Pancreas (tissue), 10 donors: ENCODE data around the gene TTC4. TPM values are rescaled to one million over a fixed set of nuclear protein-coding genes. Genes with fewer than 3 reads are reported as not detected.
A peak's percentile ranks its signal among the peaks of the same experiment; 100 is the strongest.

ENCODE experiments used
- ATAC-seq, 4 donors: fragments of 200-7000 bp; cut with Tn5 transposase; one replicate each; pipeline versions ENCODE4 v1.8.0 to v1.9.1; 2020; ENCODE audit warnings: mild to moderate bottlenecking in 4 of 4, moderate library complexity in 4 of 4
- DNase-seq, 6 donors: peaks; one replicate each; pipeline ENCODE4 v3.0.0-alpha.2; 2020
- FAIRE-seq: peaks from 2 replicates; lab custom pipeline; 2012; peaks lifted over from hg19 to GRCh38; lab: Jason Lieb, UNC
- H3K27ac ChIP-seq, 4 donors: fragments of 200-600 bp; sonication (generic); 1 replicate in 3 of 4; 2 replicates in 1 of 4; pipeline versions ENCODE4 v1.5.0 to v1.8.0; 2020
- H3K27me3 ChIP-seq, 4 donors: fragments of 200-600 bp; one replicate each; pipeline ENCODE4 v1.8.0; 2021
- H3K36me3 ChIP-seq, 3 donors: fragments of 200-600 bp; sonication (generic) in 1 of 3; one replicate each; pipeline versions ENCODE4 v1.5.0 to v1.8.0; 2020 to 2021
- H3K4me1 ChIP-seq, 3 donors: fragments of 200-600 bp; one replicate each; pipeline ENCODE4 v1.8.0; 2021
- H3K4me3 ChIP-seq, 4 donors: fragments of 200-600 bp; sonication (generic) in 2 of 4; one replicate each; pipeline versions ENCODE4 v1.5.0 to v1.8.0; 2020 to 2021
- H3K9me3 ChIP-seq, 4 donors: fragments of 200-600 bp; one replicate each; pipeline ENCODE4 v1.8.0; 2021
- CTCF ChIP-seq, 4 donors: fragments of 200-600 bp; sonication (generic) in 3 of 4; IDR thresholded peaks; one replicate each; pipeline versions ENCODE4 v1.5.0 to v1.8.0; 2021; ENCODE audit warnings: antibody characterized with exemption in 4 of 4
- whole genome bisulfite sequencing, 2 donors: extraction: QIAGEN DNeasy Blood & Tissue Kit; methylation state at CpG; one replicate each; pipeline ENCODE4 v1.1.7; 2013; 5-methylcytosine and 5-hydroxymethylcytosine counted together
- intact Hi-C, 3 donors: fragments of 100-400 bp; cut with DNase I; formaldehyde crosslinking; loops; one replicate each; pipeline versions ENCODE4 v1.11.1 to v1.14.2; 2022
- polyA plus RNA-seq, 2 donors: library from polyadenylated mRNA; stranded (reverse); fragments of 200-250 nt; gene quantifications; one replicate each; pipeline ENCODE4 v1.2.3, GENCODE V29; 2013
- total RNA-seq, 6 donors: library from RNA; stranded (reverse); fragmentation: NEBNext Ultra II Directional in 4 of 6; extraction: Animal tissue kit (Norgen Biotek cat#: 25700) in 4 of 6; gene quantifications; one replicate each; pipeline versions ENCODE4 v1.2.1 to v1.2.4, GENCODE V29; 2021 to 2023
- donor health status: healthy with polysubstance abuse.
- donor health status: DM: no; HTN: no; CAD: no; lungs with moderate emphysema.
- donor health status: DM: no; HTN: no; CAD: no.
- donor health status: control.
- donor health status: control.
- donor health status: Bipolar disorder and iron deficiency.
- donor health status: DM: yes; HTN: yes; CAD: no.
- donor health status: DM: no; HTN: no; CAD: no.
- donor health status: DM: no; HTN: no; CAD: no.
- donor health status: DM: yes; HTN: yes; CAD: no.

The TTC4 gene
- total and polyA plus RNA-seq, 8 donors = 4.5 to 14.4 (median 7.3) TPM

GRCh38 chr1:54777431-54777830, 61.8 kb downstream of the TTC4 start:
- 59 to 61% methylated on average over 4 of the region's 4 CpGs for WGBS, 2 donors
- Histone ChIP-seq H3K27ac (no peak overlapping the region), H3K4me3 (no peak overlapping the region), H3K9me3 (no peaks in the 10 kb centered on the region), H3K36me3 (no peaks in the 10 kb centered on the region), H3K27me3 (no peaks in the 10 kb centered on the region), H3K4me1 (no peaks in the 10 kb centered on the region)
- no peak for FAIRE-seq
- TF ChIP-seq CTCF (IDR thresholded peaks at IDR 0.05) = no peak
- intact Hi-C loops = no loop called here
- peak in 2 of 4 donors; percentile 57 to 64 for ATAC-seq
- DNase-seq = no peak

GRCh38 chr1:54781023-54781723, 65.5 kb downstream of the TTC4 start:
- H3K36me3 ChIP-seq = peaks cover 0 to 10% (median 0%) of the 10 kb centered on the region in 3 donors
- no peak overlapping the region for H3K4me3 ChIP-seq
- ATAC-seq (no peak), DNase-seq (no peak), FAIRE-seq (no peak)
- no peaks in the 10 kb centered on the region for H3K9me3 ChIP-seq
- no peaks in the 10 kb centered on the region for H3K4me1 ChIP-seq
- H3K27me3 ChIP-seq = no peaks in the 10 kb centered on the region
- H3K27ac ChIP-seq = no peak overlapping the region
- TF ChIP-seq CTCF (IDR thresholded peaks at IDR 0.05) = no peak
- intact Hi-C loops = no loop called here
- WGBS, 2 donors = 79 to 81% methylated on average over 74 of the region's 74 CpGs

GRCh38 chr1:54782156-54782555, 66.5 kb downstream of the TTC4 start:
- FAIRE-seq = no peak
- 63 to 74% methylated on average over 6 of the region's 6 CpGs for WGBS, 2 donors
- peak in 1 of 6 donors; percentile 40 for DNase-seq
- ATAC-seq = peak in 2 of 4 donors; percentile 51
- TF ChIP-seq CTCF (IDR thresholded peaks at IDR 0.05) = no peak
- H3K4me3 ChIP-seq = no peak overlapping the region
- peaks cover 0 to 10% (median 0%) of the 10 kb centered on the region in 3 donors for H3K36me3 ChIP-seq
- intact Hi-C loops = no loop called here
- no peaks in the 10 kb centered on the region for H3K27me3 ChIP-seq
- H3K4me1 ChIP-seq = no peaks in the 10 kb centered on the region
- H3K9me3 ChIP-seq = no peaks in the 10 kb centered on the region
- no peak overlapping the region for H3K27ac ChIP-seq

GRCh38 chr1:54782588-54782987, 66.9 kb downstream of the TTC4 start:
- WGBS, 2 donors = 32 to 48% methylated on average over 2 of the region's 2 CpGs
- no peaks in the 10 kb centered on the region for H3K27me3 ChIP-seq
- intact Hi-C loops = no loop called here
- TF ChIP-seq CTCF (IDR thresholded peaks at IDR 0.05) = no peak
- no peaks in the 10 kb centered on the region for H3K9me3 ChIP-seq
- DNase-seq = no peak
- no peak for ATAC-seq
- H3K36me3 ChIP-seq = peaks cover 0 to 13% (median 0%) of the 10 kb centered on the region in 3 donors
- FAIRE-seq = no peak
- H3K4me3 ChIP-seq = no peak overlapping the region
- no peaks in the 10 kb centered on the region for H3K4me1 ChIP-seq
- H3K27ac ChIP-seq = no peak overlapping the region

- Histone ChIP-seq H3K4me3 (no peak overlapping the region), H3K4me1 (no peaks in the 10 kb centered on the region), H3K27me3 (no peaks in the 10 kb centered on the region), H3K27ac (no peak overlapping the region), H3K9me3 (no peaks in the 10 kb centered on the region), H3K36me3 (peaks cover 0 to 13% (median 0%) of the 10 kb centered on the region in 3 donors)
- DNase-seq (no peak), ATAC-seq (no peak), FAIRE-seq (no peak)
- TF ChIP-seq CTCF (IDR thresholded peaks at IDR 0.05) = no peak
- WGBS, 2 donors = 70 to 80% methylated on average over 2 of the region's 2 CpGs
- intact Hi-C loops = no loop called here
These were observed 68.4 kb downstream of the TTC4 start for GRCh38 chr1:54784066-54784465.
